ENCODE results near the gene PIGM. TPM values are rescaled to one million over a fixed set of nuclear protein-coding genes. Genes with fewer than 3 reads are reported as not detected.

The PIGM gene
- total RNA-seq, 4 donors from 2014 or later: 3.0 to 7.0 (median 4.3) TPM

- DNase-seq (ENCODE audit: low spot score in 2 of 2): no peak
Observed at GRCh38 chr1:159980786-159981185, 51.0 kb downstream of the PIGM start.

GRCh38 chr1:159980076-159980475 is 51.7 kb downstream of the PIGM start:
- DNase-seq (ENCODE audit: low spot score in 2 of 2): no peak
- TF ChIP-seq CTCF (IDR thresholded peaks at IDR 0.05): no peak
- no peak for TF ChIP-seq POLR2A (IDR thresholded peaks at IDR 0.05)
- no peak for TF ChIP-seq EP300 (IDR thresholded peaks at IDR 0.05)
- 67 to 68% methylated on average over 6 of the region's 6 CpGs for WGBS, 2 donors

More at GRCh38 chr1:159980786-159981185, 51.0 kb downstream of the PIGM start:
- H3K27ac ChIP-seq: no peak overlapping the region
- H3K27me3 ChIP-seq: no peaks in the 10 kb centered on the region
- WGBS, 2 donors: 96 to 98% methylated on average over 7 of the region's 7 CpGs
- H3K9me3 ChIP-seq: no peaks in the 10 kb centered on the region
- H3K4me1 ChIP-seq: no peaks in the 10 kb centered on the region
- no peak overlapping the region for H3K4me3 ChIP-seq
- TF ChIP-seq CTCF (IDR thresholded peaks at IDR 0.05): no peak
- TF ChIP-seq EP300 (IDR thresholded peaks at IDR 0.05): no peak
- TF ChIP-seq POLR2A (IDR thresholded peaks at IDR 0.05): no peak
- no peaks in the 10 kb centered on the region for H3K36me3 ChIP-seq

GRCh38 chr1:159979257-159979656 is 52.5 kb downstream of the PIGM start:
- Histone ChIP-seq H3K4me1 (no peaks in the 10 kb centered on the region), H3K27me3 (no peaks in the 10 kb centered on the region), H3K36me3 (no peaks in the 10 kb centered on the region), H3K27ac (no peak overlapping the region), H3K4me3 (no peak overlapping the region), H3K9me3 (no peaks in the 10 kb centered on the region)
- no peak for DNase-seq (ENCODE audit: low spot score in 2 of 2)
- WGBS, 2 donors: 76 to 81% methylated on average over 3 of the region's 3 CpGs
- TF ChIP-seq EP300 (IDR thresholded peaks at IDR 0.05) (no peak), POLR2A (IDR thresholded peaks at IDR 0.05) (no peak), CTCF (IDR thresholded peaks at IDR 0.05) (no peak)

More at GRCh38 chr1:159980076-159980475, 51.7 kb downstream of the PIGM start:
- Histone ChIP-seq H3K4me3 (no peak overlapping the region), H3K9me3 (no peaks in the 10 kb centered on the region), H3K27ac (no peak overlapping the region), H3K27me3 (no peaks in the 10 kb centered on the region), H3K4me1 (no peaks in the 10 kb centered on the region), H3K36me3 (no peaks in the 10 kb centered on the region)

GRCh38 chr1:159978107-159978398 is 53.7 kb downstream of the PIGM start:
- Histone ChIP-seq H3K4me1 (no peaks in the 10 kb centered on the region), H3K27ac (no peak overlapping the region), H3K27me3 (no peaks in the 10 kb centered on the region), H3K4me3 (no peak overlapping the region), H3K36me3 (no peaks in the 10 kb centered on the region), H3K9me3 (no peaks in the 10 kb centered on the region)
- no peak for TF ChIP-seq POLR2A (IDR thresholded peaks at IDR 0.05)
- no peak for TF ChIP-seq CTCF (IDR thresholded peaks at IDR 0.05)
- TF ChIP-seq EP300 (IDR thresholded peaks at IDR 0.05): no peak
- no peak for DNase-seq (ENCODE audit: low spot score in 2 of 2)
- 89 to 95% methylated on average over 2 of the region's 2 CpGs for WGBS, 2 donors

GRCh38 chr1:159977364-159978106 is 54.3 kb downstream of the PIGM start:
- Histone ChIP-seq H3K27ac (no peak overlapping the region), H3K9me3 (no peaks in the 10 kb centered on the region), H3K27me3 (no peaks in the 10 kb centered on the region), H3K4me3 (no peak overlapping the region), H3K36me3 (no peaks in the 10 kb centered on the region), H3K4me1 (no peaks in the 10 kb centered on the region)
- TF ChIP-seq EP300 (IDR thresholded peaks at IDR 0.05) (no peak), POLR2A (IDR thresholded peaks at IDR 0.05) (no peak), CTCF (IDR thresholded peaks at IDR 0.05) (no peak)
- no peak for DNase-seq (ENCODE audit: low spot score in 2 of 2)
- 88 to 94% methylated on average over 6 of the region's 6 CpGs for WGBS, 2 donors

Other genes with a start within 250 kb of the PIGM start
- 1 to 10 TPM in 2 of 4 donors, under 1 TPM in 2; 0.39 to 2.2 (median 1.4) TPM for gene FCRL6, start 229.6 kb downstream of the PIGM start, total RNA-seq
- gene SLAMF8, start 205.1 kb downstream of the PIGM start, total RNA-seq: 1 to 10 TPM; 2.2 to 6.9 (median 3.7) TPM
- under 1 TPM in 1 of 4 donors, not detected in 3; 0.20 TPM for gene VSIG8, start 169.3 kb downstream of the PIGM start, total RNA-seq
- gene CFAP45, start 131.8 kb downstream of the PIGM start, total RNA-seq: under 1 TPM in 3 of 4 donors, not detected in 1; 0.39 to 0.66 (median 0.63) TPM
- gene TAGLN2, start 106.5 kb downstream of the PIGM start, total RNA-seq: 100 to 1,000 TPM; 149 to 205 (median 168) TPM
- under 1 TPM in 2 of 4 donors, not detected in 2; 0.20 to 0.63 TPM for gene IGSF9, start 86.4 kb downstream of the PIGM start, total RNA-seq
- gene SLAMF9, start 77.8 kb downstream of the PIGM start, total RNA-seq: not detected
- gene KCNJ10, start 38.2 kb upstream of the PIGM start, total RNA-seq: 10 to 100 TPM in 1 of 4 donors, 1 to 10 TPM in 3; 6.5 to 13.5 (median 8.8) TPM
- gene KCNJ9, start 49.5 kb upstream of the PIGM start, total RNA-seq: under 1 TPM in 1 of 4 donors, not detected in 3; 0.60 TPM
- gene IGSF8, start 66.6 kb upstream of the PIGM start, total RNA-seq: 10 to 100 TPM; 42.6 to 73.9 (median 50.7) TPM
- 100 to 1,000 TPM; 173 to 211 (median 201) TPM for gene ATP1A2, start 83.8 kb upstream of the PIGM start, total RNA-seq
- 1 to 10 TPM in 3 of 4 donors, under 1 TPM in 1; 0.90 to 5.0 (median 2.1) TPM for gene ATP1A4, start 119.6 kb upstream of the PIGM start, total RNA-seq
- 1 to 10 TPM in 1 of 4 donors, under 1 TPM in 1, not detected in 2; 0.98 to 1.7 TPM for gene CASQ1, start 158.6 kb upstream of the PIGM start, total RNA-seq
- 100 to 1,000 TPM; 144 to 154 (median 147) TPM for gene PEA15, start 173.4 kb upstream of the PIGM start, total RNA-seq
- gene DCAF8, start 230.6 kb upstream of the PIGM start, total RNA-seq: 100 to 1,000 TPM; 126 to 186 (median 172) TPM